ENCODE results near the gene PTPRD.

The PTPRD gene

GRCh38 chr9:8643464-8643863, 1969.3 kb downstream of the PTPRD start:
- DNase-seq (ENCODE audit: insufficient read length, low spot score): no peak
- TF ChIP-seq, protein P1, sequence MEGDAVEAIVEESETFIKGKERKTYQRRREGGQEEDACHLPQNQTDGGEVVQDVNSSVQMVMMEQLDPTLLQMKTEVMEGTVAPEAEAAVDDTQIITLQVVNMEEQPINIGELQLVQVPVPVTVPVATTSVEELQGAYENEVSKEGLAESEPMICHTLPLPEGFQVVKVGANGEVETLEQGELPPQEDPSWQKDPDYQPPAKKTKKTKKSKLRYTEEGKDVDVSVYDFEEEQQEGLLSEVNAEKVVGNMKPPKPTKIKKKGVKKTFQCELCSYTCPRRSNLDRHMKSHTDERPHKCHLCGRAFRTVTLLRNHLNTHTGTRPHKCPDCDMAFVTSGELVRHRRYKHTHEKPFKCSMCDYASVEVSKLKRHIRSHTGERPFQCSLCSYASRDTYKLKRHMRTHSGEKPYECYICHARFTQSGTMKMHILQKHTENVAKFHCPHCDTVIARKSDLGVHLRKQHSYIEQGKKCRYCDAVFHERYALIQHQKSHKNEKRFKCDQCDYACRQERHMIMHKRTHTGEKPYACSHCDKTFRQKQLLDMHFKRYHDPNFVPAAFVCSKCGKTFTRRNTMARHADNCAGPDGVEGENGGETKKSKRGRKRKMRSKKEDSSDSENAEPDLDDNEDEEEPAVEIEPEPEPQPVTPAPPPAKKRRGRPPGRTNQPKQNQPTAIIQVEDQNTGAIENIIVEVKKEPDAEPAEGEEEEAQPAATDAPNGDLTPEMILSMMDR (IDR thresholded peaks at IDR 0.05; ENCODE audit: insufficient read depth, missing control alignments): no peak

GRCh38 chr9:8640761-8641160, 1972.0 kb downstream of the PTPRD start:
- no peak for FAIRE-seq
- DNase-seq (ENCODE audit: insufficient read length, low spot score): no peak
- TF ChIP-seq, protein P1 (IDR thresholded peaks at IDR 0.05; ENCODE audit: insufficient read depth, missing control alignments): no peak

More at GRCh38 chr9:8643464-8643863, 1969.3 kb downstream of the PTPRD start:
- no peak for FAIRE-seq

DNA sequence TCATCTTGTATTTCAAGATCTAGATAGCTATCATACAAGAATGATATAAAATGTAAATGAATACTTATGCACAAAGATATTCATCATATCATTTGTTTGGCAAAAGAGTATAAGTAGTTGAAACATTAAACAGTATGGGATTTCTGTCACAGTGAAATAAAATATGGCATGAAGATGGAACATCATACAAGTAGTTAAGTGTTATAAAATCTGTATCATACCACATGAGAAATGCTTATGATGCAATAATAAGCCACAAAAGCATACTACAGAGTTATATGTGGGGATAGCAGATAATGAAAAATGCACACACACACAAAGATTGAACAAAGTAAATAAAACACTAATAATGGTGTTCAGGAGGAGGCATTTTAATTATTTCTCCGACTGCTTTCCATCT, 1975.2 kb downstream of the PTPRD start:
- FAIRE-seq (peak; percentile 81), DNase-seq (ENCODE audit: insufficient read length, low spot score) (no peak)
- TF ChIP-seq, protein P1 (IDR thresholded peaks at IDR 0.05; ENCODE audit: insufficient read depth, missing control alignments): no peak

GRCh38 chr9:8633784-8634183, 1979.0 kb downstream of the PTPRD start:
- TF ChIP-seq, protein P1 (IDR thresholded peaks at IDR 0.05; ENCODE audit: insufficient read depth, missing control alignments): no peak
- DNase-seq (ENCODE audit: insufficient read length, low spot score) (no peak), FAIRE-seq (no peak)

DNA sequence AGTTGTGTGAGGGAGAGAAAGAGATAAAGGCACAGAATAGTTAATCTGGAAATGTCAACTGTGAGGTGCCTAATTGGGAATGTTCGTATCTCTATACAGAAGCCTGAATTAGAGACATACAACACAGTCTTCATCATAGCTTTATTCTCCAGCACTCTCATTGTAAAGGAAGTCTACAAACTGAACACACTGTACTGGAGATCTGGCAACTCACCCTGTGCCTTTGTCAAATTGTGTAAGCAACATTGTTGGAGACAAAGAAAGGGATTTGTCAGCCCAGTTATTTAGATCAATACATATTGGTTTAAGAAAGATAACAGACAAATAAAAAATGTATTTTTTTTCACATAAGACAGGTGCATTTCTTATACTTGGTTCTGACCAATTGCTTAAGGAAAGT, 1980.3 kb downstream of the PTPRD start:
- TF ChIP-seq, protein P1 (IDR thresholded peaks at IDR 0.05; ENCODE audit: insufficient read depth, missing control alignments): no peak
- DNase-seq (ENCODE audit: insufficient read length, low spot score) (no peak), FAIRE-seq (no peak)

- DNase-seq (ENCODE audit: insufficient read length, low spot score) (no peak), FAIRE-seq (no peak)
- TF ChIP-seq, protein P1 (IDR thresholded peaks at IDR 0.05; ENCODE audit: insufficient read depth, missing control alignments): no peak
Observed at GRCh38 chr9:8628791-8629190, 1984.0 kb downstream of the PTPRD start.

DNA sequence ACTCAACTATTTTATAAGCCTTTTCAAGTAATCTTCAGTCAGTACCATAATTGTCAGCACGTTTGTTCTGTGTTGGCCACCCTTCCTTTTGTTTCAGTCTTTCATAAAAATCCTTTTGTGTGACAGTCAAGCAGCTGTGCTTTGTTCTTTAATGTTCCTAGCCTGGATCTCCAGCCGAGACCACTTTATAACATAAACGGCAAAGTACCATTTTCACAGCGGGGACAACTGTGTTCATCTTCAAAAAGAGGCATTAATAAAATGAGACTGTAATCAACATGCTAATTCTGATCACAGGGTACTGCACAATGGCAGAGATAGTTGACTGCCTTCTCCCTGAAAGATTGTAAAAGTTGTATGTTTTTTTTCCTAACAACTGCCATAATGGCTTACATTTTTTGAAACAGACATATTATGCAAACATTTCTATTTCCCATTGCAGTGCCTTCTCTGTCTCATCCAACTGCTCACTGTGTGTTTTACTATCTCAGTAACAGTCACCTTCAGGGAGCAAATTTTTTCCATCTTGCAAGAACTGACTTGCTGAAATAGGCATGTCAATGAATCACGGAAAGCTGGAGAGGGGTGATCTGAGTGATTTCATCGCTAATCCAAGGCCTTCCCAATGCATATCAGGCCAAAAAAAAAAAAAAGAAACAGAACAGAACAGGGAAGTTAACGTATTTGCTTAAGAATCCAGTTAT, 1984.7 kb downstream of the PTPRD start:
- TF ChIP-seq, protein P1 (IDR thresholded peaks at IDR 0.05; ENCODE audit: insufficient read depth, missing control alignments): no peak
- DNase-seq (ENCODE audit: insufficient read length, low spot score) (no peak), FAIRE-seq (no peak)
